Panc1 (cell line): ENCODE data around the gene ALG12. TPM values are rescaled to one million over a fixed set of nuclear protein-coding genes. Genes with fewer than 3 reads are reported as not detected.

Source experiments
- ATAC-seq: fragments of 200-7000 bp; cut with Tn5 transposase; 2 replicates; pipeline ENCODE4 v1.9.1; 2020; ENCODE audit warnings: mild to moderate bottlenecking, moderate library complexity
- BruUV-seq: library from RNA; stranded (reverse); fragments of 400-500 nt; replicated peaks from 2 replicates; lab custom pipeline; 2021; lab: Mats Ljungman, UMichigan
- CTCF ChIA-PET: fragments of 300-600 bp; sonication (Branson Sonifier 250); formaldehyde crosslinking; loops from one replicate; lab custom pipeline; 2022; ENCODE audit warnings: antibody characterized with exemption; lab: Charles Lee
- POLR2A ChIA-PET: fragments of 300-600 bp; sonication (Branson Sonifier 250); formaldehyde crosslinking; loops from one replicate; lab custom pipeline; 2022; ENCODE audit warnings: antibody characterized with exemption; lab: Charles Lee
- DNase-seq: peaks from one replicate; pipeline ENCODE4 v3.0.0-alpha.2; 2010; ENCODE audit warnings: low read depth, low spot score
- H3K27ac ChIP-seq: 2 replicates; pipeline ENCODE4 v1.5.1; 2011; ENCODE audit warnings: mild to moderate bottlenecking, low read length, inconsistent platforms
- H3K27me3 ChIP-seq: fragments of 200-500 bp; sonication (Bioruptor generic); 2 replicates; pipeline ENCODE4 v1.6.0; 2014; ENCODE audit warnings: low read length, inconsistent platforms; ENCODE audit not compliant: control insufficient read depth, insufficient read depth
- H3K36me3 ChIP-seq: fragments of 200-500 bp; sonication (Bioruptor generic); 2 replicates; pipeline ENCODE4 v1.5.1; 2014; ENCODE audit warnings: inconsistent platforms, mild to moderate bottlenecking, low read length, moderate library complexity; ENCODE audit not compliant: control insufficient read depth, insufficient read depth
- H3K4me1 ChIP-seq: 2 replicates; pipeline ENCODE4 v1.5.1; 2011; ENCODE audit warnings: inconsistent platforms, mild to moderate bottlenecking, low read length, moderate library complexity; ENCODE audit not compliant: control insufficient read depth, insufficient read depth
- H3K4me3 ChIP-seq, 2 experiments: 2 replicates each; pipeline ENCODE4 v1.5.1; 2011 to 2012; ENCODE audit warnings: low read depth in 2 of 2, low read length in 2 of 2, mild to moderate bottlenecking in 2 of 2, inconsistent platforms in 1 of 2, moderate library complexity in 1 of 2
- H3K9me3 ChIP-seq: fragments of 200-500 bp; sonication (Bioruptor generic); 2 replicates; pipeline ENCODE4 v1.5.1; 2014; ENCODE audit warnings: low read depth, mild to moderate bottlenecking, inconsistent platforms, low read length, moderate library complexity; ENCODE audit not compliant: control insufficient read depth, insufficient read depth
- POLR2AphosphoS5 ChIP-seq: IDR thresholded peaks from 2 replicates; pipeline ENCODE4 v1.6.1; 2012; ENCODE audit warnings: mild to moderate bottlenecking, low read depth, low read length, moderate library complexity
- SIN3A ChIP-seq: IDR thresholded peaks from 2 replicates; pipeline ENCODE4 v1.6.1; 2012; ENCODE audit warnings: low read depth, mild to moderate bottlenecking, low read length, moderate library complexity, borderline replicate concordance; ENCODE audit not compliant: insufficient read depth
- TCF7L2 ChIP-seq: IDR thresholded peaks from 2 replicates; pipeline ENCODE4 v1.6.1; 2011; ENCODE audit warnings: mild to moderate bottlenecking, low read depth, low read length, inconsistent platforms
- in situ Hi-C: cut with HindIII; loops from 2 replicates; pipeline ENCODE4 v1.10.0; 2016; ENCODE audit warnings: low sequenced_read_pairs, low pct_unique_long_range_greater_than_20kb
- intact Hi-C: fragments of 100-400 bp; cut with micrococcal nuclease; formaldehyde crosslinking; loops from one replicate; pipeline ENCODE4 v1.10.0; 2022; ENCODE audit not compliant: unreplicated experiment
- total RNA-seq: library from RNA; stranded (reverse); gene quantifications from one replicate; pipeline ENCODE4 v1.2.1, GENCODE V29; 2021; ENCODE audit not compliant: unreplicated experiment
- TF ChIP-seq, protein P1 (sequence below), 2 experiments: IDR thresholded peaks; 2 replicates each; pipeline ENCODE4 v1.6.1; 2011 to 2012; ENCODE audit warnings: low read depth in 2 of 2, control low read depth in 1 of 2, low read length in 1 of 2, mild to moderate bottlenecking in 1 of 2, moderate library complexity in 1 of 2; ENCODE audit not compliant: insufficient read depth in 1 of 2
- TF ChIP-seq, protein P2 (sequence below): fragments of 450-650 bp; IDR thresholded peaks from 2 replicates; pipeline ENCODE4 v1.5.1; 2017; ENCODE audit warnings: mild to moderate bottlenecking

The ALG12 gene
- total RNA-seq, 1 experiment from 2014 or later, result 23.4 TPM

DNA sequence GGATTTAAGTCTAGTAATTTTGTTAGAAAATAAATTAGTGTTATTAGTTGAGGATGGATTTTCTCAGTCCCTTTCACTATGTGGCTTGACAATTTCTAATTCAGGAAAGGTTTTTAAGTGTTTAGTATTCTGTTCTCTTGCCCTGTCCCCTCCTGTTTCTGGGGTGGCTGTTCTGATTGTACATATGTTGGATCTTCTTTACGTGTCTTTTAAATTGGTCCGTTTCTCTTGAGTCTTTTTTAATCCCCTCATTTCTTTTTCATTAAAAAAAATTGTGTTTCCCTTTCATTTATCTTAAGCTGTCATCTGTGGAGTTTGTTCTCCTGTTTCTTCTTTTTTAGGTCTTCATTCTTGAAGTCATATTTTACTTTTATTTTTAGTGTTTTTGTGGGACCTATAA is 52.1 kb downstream of the ALG12 start:
- no peak overlapping the region for H3K27ac ChIP-seq
- H3K36me3 ChIP-seq, result no peaks in the 10 kb centered on the region
- in situ Hi-C loops, result no loop called here
- CTCF ChIA-PET, result no interaction called here
- peaks cover 7% of the 10 kb centered on the region for H3K4me1 ChIP-seq
- POLR2A ChIA-PET, result no interaction called here
- ATAC-seq, result no peak
- TF ChIP-seq, protein P1, sequence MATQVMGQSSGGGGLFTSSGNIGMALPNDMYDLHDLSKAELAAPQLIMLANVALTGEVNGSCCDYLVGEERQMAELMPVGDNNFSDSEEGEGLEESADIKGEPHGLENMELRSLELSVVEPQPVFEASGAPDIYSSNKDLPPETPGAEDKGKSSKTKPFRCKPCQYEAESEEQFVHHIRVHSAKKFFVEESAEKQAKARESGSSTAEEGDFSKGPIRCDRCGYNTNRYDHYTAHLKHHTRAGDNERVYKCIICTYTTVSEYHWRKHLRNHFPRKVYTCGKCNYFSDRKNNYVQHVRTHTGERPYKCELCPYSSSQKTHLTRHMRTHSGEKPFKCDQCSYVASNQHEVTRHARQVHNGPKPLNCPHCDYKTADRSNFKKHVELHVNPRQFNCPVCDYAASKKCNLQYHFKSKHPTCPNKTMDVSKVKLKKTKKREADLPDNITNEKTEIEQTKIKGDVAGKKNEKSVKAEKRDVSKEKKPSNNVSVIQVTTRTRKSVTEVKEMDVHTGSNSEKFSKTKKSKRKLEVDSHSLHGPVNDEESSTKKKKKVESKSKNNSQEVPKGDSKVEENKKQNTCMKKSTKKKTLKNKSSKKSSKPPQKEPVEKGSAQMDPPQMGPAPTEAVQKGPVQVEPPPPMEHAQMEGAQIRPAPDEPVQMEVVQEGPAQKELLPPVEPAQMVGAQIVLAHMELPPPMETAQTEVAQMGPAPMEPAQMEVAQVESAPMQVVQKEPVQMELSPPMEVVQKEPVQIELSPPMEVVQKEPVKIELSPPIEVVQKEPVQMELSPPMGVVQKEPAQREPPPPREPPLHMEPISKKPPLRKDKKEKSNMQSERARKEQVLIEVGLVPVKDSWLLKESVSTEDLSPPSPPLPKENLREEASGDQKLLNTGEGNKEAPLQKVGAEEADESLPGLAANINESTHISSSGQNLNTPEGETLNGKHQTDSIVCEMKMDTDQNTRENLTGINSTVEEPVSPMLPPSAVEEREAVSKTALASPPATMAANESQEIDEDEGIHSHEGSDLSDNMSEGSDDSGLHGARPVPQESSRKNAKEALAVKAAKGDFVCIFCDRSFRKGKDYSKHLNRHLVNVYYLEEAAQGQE (IDR thresholded peaks at IDR 0.05; ENCODE audit: insufficient read depth in 1 of 2, low read depth in 2 of 2, low read length in 1 of 2), result no peak
- TF ChIP-seq POLR2AphosphoS5 (no peak), TCF7L2 (no peak), SIN3A (no peak)
- TF ChIP-seq, protein P2, sequence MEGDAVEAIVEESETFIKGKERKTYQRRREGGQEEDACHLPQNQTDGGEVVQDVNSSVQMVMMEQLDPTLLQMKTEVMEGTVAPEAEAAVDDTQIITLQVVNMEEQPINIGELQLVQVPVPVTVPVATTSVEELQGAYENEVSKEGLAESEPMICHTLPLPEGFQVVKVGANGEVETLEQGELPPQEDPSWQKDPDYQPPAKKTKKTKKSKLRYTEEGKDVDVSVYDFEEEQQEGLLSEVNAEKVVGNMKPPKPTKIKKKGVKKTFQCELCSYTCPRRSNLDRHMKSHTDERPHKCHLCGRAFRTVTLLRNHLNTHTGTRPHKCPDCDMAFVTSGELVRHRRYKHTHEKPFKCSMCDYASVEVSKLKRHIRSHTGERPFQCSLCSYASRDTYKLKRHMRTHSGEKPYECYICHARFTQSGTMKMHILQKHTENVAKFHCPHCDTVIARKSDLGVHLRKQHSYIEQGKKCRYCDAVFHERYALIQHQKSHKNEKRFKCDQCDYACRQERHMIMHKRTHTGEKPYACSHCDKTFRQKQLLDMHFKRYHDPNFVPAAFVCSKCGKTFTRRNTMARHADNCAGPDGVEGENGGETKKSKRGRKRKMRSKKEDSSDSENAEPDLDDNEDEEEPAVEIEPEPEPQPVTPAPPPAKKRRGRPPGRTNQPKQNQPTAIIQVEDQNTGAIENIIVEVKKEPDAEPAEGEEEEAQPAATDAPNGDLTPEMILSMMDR, result no peak
- intact Hi-C loops, result no loop called here
- no peaks in the 10 kb centered on the region for H3K27me3 ChIP-seq
- H3K4me3 ChIP-seq, result no peak overlapping the region
- peaks cover 13% of the 10 kb centered on the region; the same call in 1 of the 2 replicates for H3K9me3 ChIP-seq
- DNase-seq, result no peak
- BruUV-seq, result no TSS peak

DNA sequence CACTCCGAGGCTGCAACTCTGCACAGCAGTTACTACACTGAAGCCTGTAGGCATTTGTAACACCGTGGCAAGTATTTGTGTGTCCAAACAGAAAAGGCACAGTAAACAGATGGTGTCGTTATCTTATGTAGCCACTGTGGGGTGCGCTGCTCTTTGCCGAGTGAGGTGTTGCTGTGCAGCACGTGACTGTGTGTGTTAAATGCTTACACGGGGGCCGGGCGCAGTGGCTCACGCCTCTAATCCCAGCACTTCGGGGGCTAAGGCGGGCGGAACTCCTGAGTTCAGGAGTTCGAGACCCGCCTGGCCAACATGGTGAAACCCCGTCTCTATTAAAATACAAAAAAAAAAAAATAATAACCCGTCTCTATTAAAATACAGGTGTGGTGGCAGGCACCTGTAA is 53.1 kb downstream of the ALG12 start:
- DNase-seq (no peak), ATAC-seq (no peak)
- ChIA-PET POLR2A (no interaction called here), CTCF (no interaction called here)
- no TSS peak for BruUV-seq
- Histone ChIP-seq H3K9me3 (peaks cover 13% of the 10 kb centered on the region; the same call in 1 of the 2 replicates), H3K4me1 (peaks cover 7% of the 10 kb centered on the region), H3K4me3 (no peak overlapping the region), H3K36me3 (no peaks in the 10 kb centered on the region), H3K27ac (no peak overlapping the region), H3K27me3 (no peaks in the 10 kb centered on the region)
- TF ChIP-seq, protein P2, result no peak
- TF ChIP-seq, protein P1 (IDR thresholded peaks at IDR 0.05; ENCODE audit: insufficient read depth in 1 of 2, low read depth in 2 of 2, low read length in 1 of 2), result no peak
- no peak for TF ChIP-seq TCF7L2
- no peak for TF ChIP-seq SIN3A
- no peak for TF ChIP-seq POLR2AphosphoS5
- in situ Hi-C loops, result no loop called here
- intact Hi-C loops, result no loop called here
